ENCODE results near the gene TMPRSS4. TPM values are rescaled to one million over a fixed set of nuclear protein-coding genes. Genes with fewer than 3 reads are reported as not detected.

The TMPRSS4 gene
- total and polyA plus RNA-seq, 2 of the 4 experiments (the other 2 are of a cell fraction), result not detected

- no peak overlapping the region for H2BK20ac ChIP-seq (ENCODE audit: low read depth, low read length)
- in situ Hi-C loops (cut with MboI; ENCODE audit: low sequenced_read_pairs), result no loop called here
- no peak overlapping the region for H4K91ac ChIP-seq (ENCODE audit: insufficient read depth, low read depth, low read length)
- H3K27ac ChIP-seq (ENCODE audit: insufficient read depth, low read length), result no peak overlapping the region
- BruUV-seq (replicated peaks), result no TSS peak
- no peak overlapping the region for H2BK15ac ChIP-seq (ENCODE audit: low read depth, low read length)
- CTCF ChIA-PET, result no interaction called here
- WGBS, 2 experiments (ENCODE audit: extremely low coverage in 2 of 2, insufficient read length in 1 of 2), result 91% methylated on average over 6 of the region's 18 CpGs; no CpG with 5 or more reads in 1 of the 2 experiments
- H2AK5ac ChIP-seq (ENCODE audit: low read depth, low read length), result no peak overlapping the region
- DNase-seq, result no peak
- H3K23ac ChIP-seq (ENCODE audit: low read depth, low read length), result no peak overlapping the region
- no peak overlapping the region for H3K4me2 ChIP-seq (ENCODE audit: low read depth, low read length)
- H2AK9ac ChIP-seq (replicated peaks; ENCODE audit: low read depth, low read length, poor library complexity), result no peak overlapping the region
- H3K79me1 ChIP-seq (ENCODE audit: low read depth in 1 of 2, low read length in 2 of 2), result no peaks in the 10 kb centered on the region
- H3K4ac ChIP-seq (ENCODE audit: low read depth, low read length), result no peak overlapping the region
- POLR2A ChIA-PET (ENCODE audit: unreplicated experiment), result no interaction called here
- H2BK5ac ChIP-seq (ENCODE audit: low read depth, low read length, poor library complexity, severe bottlenecking), result no peak overlapping the region
- no peak overlapping the region for H3K18ac ChIP-seq (ENCODE audit: low read depth, low read length)
- no peak for ATAC-seq (ENCODE audit: low read depth)
- no peak overlapping the region for H3K14ac ChIP-seq (replicated peaks; ENCODE audit: low read depth, low read length)
- H3K56ac ChIP-seq (ENCODE audit: extremely low read depth, insufficient read depth, low read length), result no peak overlapping the region
- no peak overlapping the region for H4K5ac ChIP-seq (ENCODE audit: low read depth, low read length)
- no peak overlapping the region for H3K4me3 ChIP-seq (ENCODE audit: insufficient read depth, low read depth, low read length)
- H3K36me3 ChIP-seq (ENCODE audit: control insufficient read depth, insufficient read depth, low read length), result no peaks in the 10 kb centered on the region
- H4K20me1 ChIP-seq (ENCODE audit: insufficient read depth, low read length), result no peaks in the 10 kb centered on the region
- intact Hi-C loops (cut with micrococcal nuclease), result no loop called here
- H2BK120ac ChIP-seq (ENCODE audit: low read depth, low read length), result no peak overlapping the region
- no peaks in the 10 kb centered on the region for H3K4me1 ChIP-seq (ENCODE audit: control insufficient read depth, insufficient read depth, low read length)
- H3K9me3 ChIP-seq (ENCODE audit: control insufficient read depth, insufficient read depth, low read length), result no peaks in the 10 kb centered on the region
- no peak for TF ChIP-seq CEBPB (IDR thresholded peaks at IDR 0.05; ENCODE audit: low read depth, low read length)
- TF ChIP-seq MAFK (IDR thresholded peaks at IDR 0.05; ENCODE audit: low read depth, low read length), result no peak
- TF ChIP-seq CTCF (conservative IDR thresholded peaks at IDR 0.05; ENCODE audit: low read depth, low read length), result no peak
- no peak for TF ChIP-seq MAZ (IDR thresholded peaks at IDR 0.05; ENCODE audit: borderline replicate concordance, low read depth, low read length)
- TF ChIP-seq CHD1 (IDR thresholded peaks at IDR 0.05; ENCODE audit: low read depth, low read length), result no peak
- no peak for TF ChIP-seq POLR2A (IDR thresholded peaks at IDR 0.05; ENCODE audit: low read depth, low read length)
- TF ChIP-seq SMC3 (IDR thresholded peaks at IDR 0.05; ENCODE audit: low read depth, low read length), result no peak
- TF ChIP-seq MXI1 (IDR thresholded peaks at IDR 0.05; ENCODE audit: borderline replicate concordance, low read depth, low read length), result no peak
- TF ChIP-seq BHLHE40 (IDR thresholded peaks at IDR 0.05; ENCODE audit: low read depth, low read length), result no peak
- no peaks in the 10 kb centered on the region for H3K9me1 ChIP-seq (ENCODE audit: insufficient read depth, low read length)
- H3K27me3 ChIP-seq (ENCODE audit: control insufficient read depth, insufficient read depth, low read length), result peaks cover 6% of the 10 kb centered on the region; the same call in 1 of the 2 replicates
- H2AFZ ChIP-seq (replicated peaks; ENCODE audit: low read length, poor library complexity), result no peak overlapping the region
- H3K9ac ChIP-seq (ENCODE audit: low read depth, low read length), result no peak overlapping the region
- H4K8ac ChIP-seq (ENCODE audit: low read depth in 2 of 2, low read length in 2 of 2), result no peak overlapping the region
- dilution Hi-C loops (cut with HindIII; ENCODE audit: low sequenced_read_pairs, unreplicated experiment), result no loop called here
Measured at GRCh38 chr11:118081241-118081958, 4.5 kb downstream of the TMPRSS4 start.

All from IMR-90 (cell line).